ENCODE measurements around the gene ZSCAN5A. TPM values are rescaled to one million over a fixed set of nuclear protein-coding genes. Genes with fewer than 3 reads are reported as not detected.
"Not testable (repeated sequence)": the region's sequence is repeated elsewhere in the genome, so short reads cannot be mapped to it uniquely, and the experiment has no call there.

Gene ZSCAN5A
- total RNA-seq, 1 donor, result 4.3 TPM

GRCh38 chr19:56253737-56254136 lies 60.9 kb downstream of the ZSCAN5A start:
- no peaks in the 10 kb centered on the region for H3K9me3 ChIP-seq (ENCODE audit: low read depth, low read length)

GRCh38 chr19:56252699-56253422 lies 61.8 kb downstream of the ZSCAN5A start:
- H3K9me3 ChIP-seq (ENCODE audit: low read depth, low read length), result no peaks in the 10 kb centered on the region
- no peaks in the 10 kb centered on the region for H3K36me3 ChIP-seq (ENCODE audit: insufficient read depth, low read length)
- no peaks in the 10 kb centered on the region for H3K79me2 ChIP-seq (ENCODE audit: insufficient read depth, low read length)
- H3K27me3 ChIP-seq (ENCODE audit: insufficient read depth, low read length), result no peaks in the 10 kb centered on the region
- no peak overlapping the region for H3K4me3 ChIP-seq (ENCODE audit: insufficient read depth, low read length)
- TF ChIP-seq CTCF (IDR thresholded peaks at IDR 0.05; ENCODE audit: extremely low read depth, low read depth, low read length), result peak; percentile 86
- no peak overlapping the region for H3K4me2 ChIP-seq (ENCODE audit: insufficient read depth, low read length)
- DNase-seq (ENCODE audit: insufficient read length, low spot score, missing footprints), result peak; percentile 89
- H3K4me1 ChIP-seq (ENCODE audit: insufficient read depth, low read length), result no peaks in the 10 kb centered on the region
- no peak overlapping the region for H3K27ac ChIP-seq (ENCODE audit: low read depth, low read length)
- peaks cover 3% of the 10 kb centered on the region for H4K20me1 ChIP-seq (ENCODE audit: insufficient read depth, low read length)
- peak overlapping the region; percentile 96 for H2AFZ ChIP-seq (ENCODE audit: low read length)

More at GRCh38 chr19:56253737-56254136, 60.9 kb downstream of the ZSCAN5A start:
- Histone ChIP-seq H3K4me2 (ENCODE audit: insufficient read depth, low read length) (no peak overlapping the region), H3K79me2 (ENCODE audit: insufficient read depth, low read length) (no peaks in the 10 kb centered on the region), H2AFZ (ENCODE audit: low read length) (no peak overlapping the region), H3K27ac (ENCODE audit: low read depth, low read length) (no peak overlapping the region), H4K20me1 (ENCODE audit: insufficient read depth, low read length) (peaks cover 3% of the 10 kb centered on the region), H3K36me3 (ENCODE audit: insufficient read depth, low read length) (no peaks in the 10 kb centered on the region), H3K27me3 (ENCODE audit: insufficient read depth, low read length) (no peaks in the 10 kb centered on the region), H3K4me1 (ENCODE audit: insufficient read depth, low read length) (no peaks in the 10 kb centered on the region), H3K4me3 (ENCODE audit: insufficient read depth, low read length) (no peak overlapping the region)
- DNase-seq (ENCODE audit: insufficient read length, low spot score, missing footprints), result peak; percentile 57
- TF ChIP-seq CTCF (IDR thresholded peaks at IDR 0.05; ENCODE audit: extremely low read depth, low read depth, low read length), result peak; percentile 53

DNA sequence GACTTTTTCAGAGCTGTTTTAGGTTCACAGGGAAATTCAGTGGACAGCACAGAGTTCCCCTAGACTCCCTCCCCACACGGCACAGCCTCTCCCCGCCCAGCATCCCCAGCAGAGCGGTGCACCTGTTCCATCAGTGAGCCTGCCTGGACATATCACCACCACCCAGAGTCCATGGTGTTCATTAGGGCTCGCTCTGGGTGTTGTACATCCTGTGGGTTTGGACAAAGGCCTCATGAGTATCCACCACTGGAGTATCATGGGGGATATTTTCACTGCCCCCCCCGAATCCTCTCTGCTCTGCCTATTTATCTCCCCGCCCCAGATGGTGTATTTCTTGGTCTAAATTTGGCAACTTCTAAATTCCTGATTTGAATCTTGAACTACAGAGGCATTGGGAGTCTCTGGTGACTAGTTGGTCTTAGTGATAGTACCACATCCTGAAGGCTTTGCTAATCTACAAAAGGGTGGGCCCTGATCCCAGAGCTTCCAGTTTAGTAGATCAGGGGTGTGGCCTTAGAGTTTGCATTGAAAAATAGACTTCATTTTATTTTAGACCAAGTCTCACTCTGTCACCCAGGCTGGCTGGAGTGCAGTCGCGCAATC lies 65.8 kb downstream of the ZSCAN5A start:
- H3K27ac ChIP-seq (ENCODE audit: low read depth, low read length); H3K4me2 ChIP-seq (ENCODE audit: insufficient read depth, low read length); H2AFZ ChIP-seq (ENCODE audit: low read length); H3K9me3 ChIP-seq (ENCODE audit: low read depth, low read length); H3K27me3 ChIP-seq (ENCODE audit: insufficient read depth, low read length); H3K36me3 ChIP-seq (ENCODE audit: insufficient read depth, low read length); DNase-seq (ENCODE audit: insufficient read length, low spot score, missing footprints); H4K20me1 ChIP-seq (ENCODE audit: insufficient read depth, low read length); H3K4me1 ChIP-seq (ENCODE audit: insufficient read depth, low read length); H3K79me2 ChIP-seq (ENCODE audit: insufficient read depth, low read length); H3K4me3 ChIP-seq (ENCODE audit: insufficient read depth, low read length): not testable (repeated sequence)

DNA sequence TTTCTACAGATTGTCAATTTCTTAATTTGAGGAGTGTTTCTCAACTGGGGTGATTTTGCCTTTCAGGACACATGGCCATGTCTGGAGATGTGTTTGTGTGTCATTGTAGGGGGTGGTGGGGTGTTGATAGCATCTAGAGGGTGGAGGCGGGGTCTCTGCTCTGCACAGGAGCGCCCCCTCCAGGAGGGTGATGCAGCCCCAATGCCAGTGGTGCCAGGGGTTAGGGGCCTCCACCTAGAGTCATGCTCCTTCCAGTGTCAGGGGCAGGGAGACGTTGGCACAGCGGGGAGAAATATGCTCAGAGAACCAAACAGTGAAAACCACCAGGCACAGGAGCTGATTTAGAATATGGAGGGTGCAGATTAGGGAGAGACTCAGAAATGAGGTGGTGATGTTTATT lies 68.9 kb downstream of the ZSCAN5A start:
- not testable (repeated sequence) for H3K36me3 ChIP-seq (ENCODE audit: insufficient read depth, low read length); H3K9me3 ChIP-seq (ENCODE audit: low read depth, low read length); H3K27ac ChIP-seq (ENCODE audit: low read depth, low read length); H4K20me1 ChIP-seq (ENCODE audit: insufficient read depth, low read length); H3K27me3 ChIP-seq (ENCODE audit: insufficient read depth, low read length); DNase-seq (ENCODE audit: insufficient read length, low spot score, missing footprints); H3K4me2 ChIP-seq (ENCODE audit: insufficient read depth, low read length); H3K79me2 ChIP-seq (ENCODE audit: insufficient read depth, low read length); H2AFZ ChIP-seq (ENCODE audit: low read length); H3K4me1 ChIP-seq (ENCODE audit: insufficient read depth, low read length); H3K4me3 ChIP-seq (ENCODE audit: insufficient read depth, low read length)

Measured in osteoblast (primary cell).